22Rv1 (cell line): ENCODE measurements around the gene AFG1L.

Experiments
- ZFX ChIP-seq: fragments of 450-650 bp; IDR thresholded peaks from 2 replicates; pipeline ENCODE4 v1.6.1; 2017; ENCODE audit warnings: antibody characterized with exemption, borderline replicate concordance
- TF ChIP-seq, protein P1 (sequence below): fragments of 450-650 bp; IDR thresholded peaks from 2 replicates; pipeline ENCODE4 v1.5.1; 2017; ENCODE audit warnings: mild to moderate bottlenecking

DNA sequence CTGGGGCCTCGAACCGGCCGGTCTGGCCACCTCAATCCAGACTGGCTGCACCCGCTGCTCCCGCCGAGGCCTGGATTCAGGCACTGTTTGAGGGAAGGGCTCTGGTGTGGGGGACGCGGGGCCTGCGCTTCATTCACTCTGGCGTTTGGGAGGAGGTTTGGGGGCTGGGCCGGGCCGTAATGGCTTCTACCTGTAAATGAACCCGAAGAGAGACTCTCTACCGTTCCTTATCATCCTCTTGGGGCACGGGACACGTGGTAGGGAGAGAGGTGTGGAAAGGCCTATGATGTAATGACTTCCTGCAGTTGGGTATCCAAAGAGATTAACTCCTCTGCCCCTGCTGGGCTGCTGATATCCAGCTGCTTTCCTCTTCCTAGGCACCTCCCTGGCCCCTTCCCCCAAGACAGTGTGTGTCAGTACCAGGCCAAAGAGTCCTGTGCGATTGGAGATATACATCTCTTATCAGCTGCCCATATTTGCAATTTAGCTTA, 267.7 kb downstream of the AFG1L start:
- TF ChIP-seq, protein P1, sequence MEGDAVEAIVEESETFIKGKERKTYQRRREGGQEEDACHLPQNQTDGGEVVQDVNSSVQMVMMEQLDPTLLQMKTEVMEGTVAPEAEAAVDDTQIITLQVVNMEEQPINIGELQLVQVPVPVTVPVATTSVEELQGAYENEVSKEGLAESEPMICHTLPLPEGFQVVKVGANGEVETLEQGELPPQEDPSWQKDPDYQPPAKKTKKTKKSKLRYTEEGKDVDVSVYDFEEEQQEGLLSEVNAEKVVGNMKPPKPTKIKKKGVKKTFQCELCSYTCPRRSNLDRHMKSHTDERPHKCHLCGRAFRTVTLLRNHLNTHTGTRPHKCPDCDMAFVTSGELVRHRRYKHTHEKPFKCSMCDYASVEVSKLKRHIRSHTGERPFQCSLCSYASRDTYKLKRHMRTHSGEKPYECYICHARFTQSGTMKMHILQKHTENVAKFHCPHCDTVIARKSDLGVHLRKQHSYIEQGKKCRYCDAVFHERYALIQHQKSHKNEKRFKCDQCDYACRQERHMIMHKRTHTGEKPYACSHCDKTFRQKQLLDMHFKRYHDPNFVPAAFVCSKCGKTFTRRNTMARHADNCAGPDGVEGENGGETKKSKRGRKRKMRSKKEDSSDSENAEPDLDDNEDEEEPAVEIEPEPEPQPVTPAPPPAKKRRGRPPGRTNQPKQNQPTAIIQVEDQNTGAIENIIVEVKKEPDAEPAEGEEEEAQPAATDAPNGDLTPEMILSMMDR, result no peak
- TF ChIP-seq ZFX, result no peak
